Measurements from ENCODE around the gene SLC25A3. TPM values are rescaled to one million over a fixed set of nuclear protein-coding genes. Genes with fewer than 3 reads are reported as not detected.

The SLC25A3 gene
- total and polyA plus RNA-seq, 9 of the 15 experiments (the other 6 are each of a cell fraction or from before 2014, with no cell fraction given): 264 to 766 (median 495) TPM

- TF ChIP-seq GTF2B (IDR thresholded peaks at IDR 0.05; ENCODE audit: extremely low read depth, insufficient read length) (no peak), MAFK (IDR thresholded peaks at IDR 0.05; ENCODE audit: low read length) (peak; percentile 63), LEF1 (IDR thresholded peaks at IDR 0.05) (peak; percentile 76; the same call in 1 of the 2 replicates), EP400 (IDR thresholded peaks at IDR 0.05) (peak; percentile 33; the same call in 1 of the 2 replicates), ELF1 (tag; IDR thresholded peaks at IDR 0.05) (no peak), TRIM28 (IDR thresholded peaks at IDR 0.05) (no peak), PPARD (CRISPR knock-in tag; IDR thresholded peaks at IDR 0.05) (no peak), ZMIZ1 (IDR thresholded peaks at IDR 0.05; ENCODE audit: low read depth in 2 of 2, low read length in 2 of 2) (0 out of 4 replicates have a peak, but pooled peaks of 1 of the 2 experiments have one; percentile 6), ATF4 (CRISPR knock-in tag; IDR thresholded peaks at IDR 0.05) (no peak), RBM22 (IDR thresholded peaks at IDR 0.05; ENCODE audit: low read depth, low read length, poor library complexity, severe bottlenecking) (no peak), RBM34 (IDR thresholded peaks at IDR 0.05; ENCODE audit: borderline replicate concordance, insufficient read depth, low read length) (no peak), ZNF274 (IDR thresholded peaks at IDR 0.05; ENCODE audit: borderline replicate concordance, low read depth, low read length) (no peak), CBFA2T3 (IDR thresholded peaks at IDR 0.05) (peak; percentile 30; the same call in 1 of the 2 replicates), COPS2 (conservative IDR thresholded peaks at IDR 0.05) (no peak), ESRRA (IDR thresholded peaks at IDR 0.05; ENCODE audit: borderline replicate concordance, low read depth) (peak; percentile 99), CEBPZ (IDR thresholded peaks at IDR 0.05; ENCODE audit: borderline replicate concordance, low read depth, low read length) (no peak), YY1 (IDR thresholded peaks at IDR 0.05; ENCODE audit: borderline replicate concordance in 1 of 3, control insufficient read depth in 1 of 3, extremely low read depth in 1 of 3, insufficient read depth in 3 of 3, insufficient read length in 1 of 3, insufficient replicate concordance in 2 of 3, low read depth in 1 of 3, low read length in 2 of 3) (peak in 1 of 3 experiments; percentile 61), SMARCE1 (IDR thresholded peaks at IDR 0.05) (0 out of 2 replicates have a peak, but pooled peaks have one; percentile 27), EP300 (IDR thresholded peaks at IDR 0.05; ENCODE audit: low read length) (peak; percentile 26; the same call in 1 of the 2 replicates), ZNF584 (CRISPR knock-in tag; IDR thresholded peaks at IDR 0.05; ENCODE audit: low read depth) (peak; percentile 32; the same call in 1 of the 2 replicates)
Observed at GRCh38 chr12:98578821-98579220, 14.7 kb upstream of the SLC25A3 start (continued).

Measured in K562 (cell line).